ENCODE data around the gene CARS1. TPM values are rescaled to one million over a fixed set of nuclear protein-coding genes. Genes with fewer than 3 reads are reported as not detected.
A peak's percentile ranks its signal among the peaks of the same experiment; 100 is the strongest.

Gene CARS1
- total RNA-seq, 1 donor from 2014 or later, result 40.7 TPM

GRCh38 chr11:3037040-3037944, 19.9 kb downstream of the CARS1 start:
- DNase-seq, result peak; percentile 85

GRCh38 chr11:3036419-3036818, 20.8 kb downstream of the CARS1 start:
- no peak for DNase-seq

- DNase-seq, result no peak
Measured at GRCh38 chr11:3035333-3035732, 21.9 kb downstream of the CARS1 start.

GRCh38 chr11:3030289-3031070, 26.7 kb downstream of the CARS1 start:
- DNase-seq, result peak; percentile 11

GRCh38 chr11:3028813-3029212, 28.4 kb downstream of the CARS1 start:
- DNase-seq, result no peak

- DNase-seq, result no peak
Measured at GRCh38 chr11:3026803-3027202, 30.4 kb downstream of the CARS1 start.

GRCh38 chr11:3022982-3023381, 34.2 kb downstream of the CARS1 start:
- DNase-seq, result peak; percentile 34

GRCh38 chr11:3022300-3022967, 34.8 kb downstream of the CARS1 start:
- DNase-seq, result peak; percentile 41

- peak; percentile 73 for DNase-seq
Measured at GRCh38 chr11:3021125-3021524, 36.1 kb downstream of the CARS1 start.

GRCh38 chr11:3020011-3020410, 37.2 kb downstream of the CARS1 start:
- DNase-seq, result no peak

- no peak for DNase-seq
Measured at GRCh38 chr11:3018596-3018995, 38.6 kb downstream of the CARS1 start.

GRCh38 chr11:3016861-3017260, 40.4 kb downstream of the CARS1 start:
- no peak for DNase-seq

- DNase-seq, result no peak
Measured at GRCh38 chr11:3015796-3016195, 41.4 kb downstream of the CARS1 start.

- DNase-seq, result no peak
Measured at GRCh38 chr11:3014943-3015342, 42.3 kb downstream of the CARS1 start.

- DNase-seq, result no peak
Measured at GRCh38 chr11:3014057-3014938, 42.9 kb downstream of the CARS1 start.

- DNase-seq, result no peak
Measured at GRCh38 chr11:3011891-3012885, 45.0 kb downstream of the CARS1 start.

- no peak for DNase-seq
Measured at GRCh38 chr11:3010521-3011275, 46.5 kb downstream of the CARS1 start.

GRCh38 chr11:3010004-3010403, 47.2 kb downstream of the CARS1 start:
- no peak for DNase-seq

GRCh38 chr11:3009481-3009880, 47.7 kb downstream of the CARS1 start:
- DNase-seq, result no peak

GRCh38 chr11:3008746-3009336, 48.4 kb downstream of the CARS1 start:
- no peak for DNase-seq
